ENCODE results near the gene UROC1.

The UROC1 gene

GRCh38 chr3:126445506-126445905 lies 72.1 kb downstream of the UROC1 start:
- no peak overlapping the region for H3K23ac ChIP-seq (ENCODE audit: low read length)
- H2BK5ac ChIP-seq (ENCODE audit: low read depth, low read length, poor library complexity) = no peak overlapping the region
- H3K9ac ChIP-seq (ENCODE audit: low read length) = no peak overlapping the region
- no peak overlapping the region for H4K12ac ChIP-seq (ENCODE audit: low read depth, low read length)
- H3K79me1 ChIP-seq (ENCODE audit: low read length) = no peaks in the 10 kb centered on the region
- no peak overlapping the region for H4K8ac ChIP-seq (ENCODE audit: low read depth, low read length)
- H3K36me3 ChIP-seq (ENCODE audit: control insufficient read depth in 1 of 2, insufficient read depth in 2 of 2, low read length in 2 of 2) = peaks cover 18 to 25% of the 10 kb centered on the region in 2 experiments
- H3K18ac ChIP-seq (ENCODE audit: low read length) = no peak overlapping the region
- no peaks in the 10 kb centered on the region for H3K27me3 ChIP-seq (ENCODE audit: insufficient read depth, low read length)
- no peak overlapping the region for H2AK5ac ChIP-seq (ENCODE audit: low read length)
- H3K4me3 ChIP-seq (ENCODE audit: low read depth, low read length) = no peak overlapping the region
- H2AFZ ChIP-seq (ENCODE audit: insufficient read depth, low read length, poor library complexity) = no peak overlapping the region
- H3K4me1 ChIP-seq (ENCODE audit: control insufficient read depth in 1 of 2, insufficient read depth in 2 of 2, low read length in 2 of 2) = no peaks in the 10 kb centered on the region
- H3K79me2 ChIP-seq (ENCODE audit: control insufficient read depth, insufficient read depth, low read length, poor library complexity) = no peaks in the 10 kb centered on the region
- no peak overlapping the region for H2BK120ac ChIP-seq (ENCODE audit: insufficient read depth, low read length, poor library complexity)
- no CpG with 5 or more reads among the region's 5 CpGs for WGBS (ENCODE audit: extremely low coverage, insufficient coverage, insufficient read length)
- H2BK12ac ChIP-seq (ENCODE audit: low read length) = no peak overlapping the region
- H4K91ac ChIP-seq (ENCODE audit: low read depth, low read length) = no peak overlapping the region
- H3K27ac ChIP-seq (ENCODE audit: low read depth, low read length) = no peak overlapping the region
- H3K14ac ChIP-seq (ENCODE audit: low read length) = no peak overlapping the region
- no peak overlapping the region for H3K4me2 ChIP-seq (ENCODE audit: low read length)
- H3K4ac ChIP-seq (ENCODE audit: low read depth, low read length) = no peak overlapping the region
- no peak for DNase-seq
- H3K9me3 ChIP-seq (ENCODE audit: insufficient read depth, low read depth, low read length) = peaks cover 2% of the 10 kb centered on the region

DNA sequence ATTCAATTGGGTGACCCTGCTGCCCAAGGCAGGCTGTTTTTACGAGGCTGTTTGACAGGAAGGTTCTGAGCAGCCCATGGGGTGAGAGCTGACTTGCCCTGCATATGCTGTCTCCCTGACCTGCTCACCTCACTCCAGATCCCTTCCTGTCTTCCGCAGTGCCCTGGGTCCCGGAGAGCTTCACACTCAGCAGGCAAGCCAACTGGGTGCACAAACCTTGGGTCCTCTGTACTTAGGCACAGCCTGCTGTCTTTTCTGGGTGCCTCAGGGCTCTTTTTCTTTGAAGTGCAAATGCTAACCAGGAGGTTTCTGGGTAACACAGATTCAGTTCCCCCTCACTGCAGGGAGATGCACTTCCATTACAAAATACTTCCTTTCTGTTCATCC lies 74.7 kb downstream of the UROC1 start:
- Histone ChIP-seq H3K4ac (ENCODE audit: low read depth, low read length) (no peak overlapping the region), H4K12ac (ENCODE audit: low read depth, low read length) (no peak overlapping the region)

GRCh38 chr3:126442094-126442855 lies 75.3 kb downstream of the UROC1 start:
- no peak overlapping the region for H2AFZ ChIP-seq (ENCODE audit: insufficient read depth, low read length, poor library complexity)
- no CpG with 5 or more reads among the region's 13 CpGs for WGBS (ENCODE audit: extremely low coverage, insufficient coverage, insufficient read length)

More for the DNA sequence above, 74.7 kb downstream of the UROC1 start:
- Histone ChIP-seq H3K23ac (ENCODE audit: low read length) (no peak overlapping the region), H3K79me2 (ENCODE audit: control insufficient read depth, insufficient read depth, low read length, poor library complexity) (no peaks in the 10 kb centered on the region), H3K9ac (ENCODE audit: low read length) (no peak overlapping the region), H2BK12ac (ENCODE audit: low read length) (no peak overlapping the region), H2AK5ac (ENCODE audit: low read length) (no peak overlapping the region), H3K27me3 (ENCODE audit: insufficient read depth, low read length) (no peaks in the 10 kb centered on the region), H2BK120ac (ENCODE audit: insufficient read depth, low read length, poor library complexity) (no peak overlapping the region), H2AFZ (ENCODE audit: insufficient read depth, low read length, poor library complexity) (no peak overlapping the region), H3K14ac (ENCODE audit: low read length) (no peak overlapping the region), H3K4me2 (ENCODE audit: low read length) (no peak overlapping the region), H3K27ac (ENCODE audit: low read depth, low read length) (no peak overlapping the region), H3K4me1 (ENCODE audit: control insufficient read depth in 1 of 2, insufficient read depth in 2 of 2, low read length in 2 of 2) (no peaks in the 10 kb centered on the region), H3K9me3 (ENCODE audit: insufficient read depth, low read depth, low read length) (peaks cover 2% of the 10 kb centered on the region), H3K79me1 (ENCODE audit: low read length) (no peaks in the 10 kb centered on the region), H2BK5ac (ENCODE audit: low read depth, low read length, poor library complexity) (no peak overlapping the region), H4K91ac (ENCODE audit: low read depth, low read length) (no peak overlapping the region), H4K8ac (ENCODE audit: low read depth, low read length) (no peak overlapping the region), H3K18ac (ENCODE audit: low read length) (no peak overlapping the region), H3K36me3 (ENCODE audit: control insufficient read depth in 1 of 2, insufficient read depth in 2 of 2, low read length in 2 of 2) (peaks cover 5 to 9% of the 10 kb centered on the region in 2 experiments), H3K4me3 (ENCODE audit: low read depth, low read length) (no peak overlapping the region)
- no peak for DNase-seq
- WGBS (ENCODE audit: extremely low coverage, insufficient coverage, insufficient read length) = no CpG with 5 or more reads among the region's 3 CpGs

DNA sequence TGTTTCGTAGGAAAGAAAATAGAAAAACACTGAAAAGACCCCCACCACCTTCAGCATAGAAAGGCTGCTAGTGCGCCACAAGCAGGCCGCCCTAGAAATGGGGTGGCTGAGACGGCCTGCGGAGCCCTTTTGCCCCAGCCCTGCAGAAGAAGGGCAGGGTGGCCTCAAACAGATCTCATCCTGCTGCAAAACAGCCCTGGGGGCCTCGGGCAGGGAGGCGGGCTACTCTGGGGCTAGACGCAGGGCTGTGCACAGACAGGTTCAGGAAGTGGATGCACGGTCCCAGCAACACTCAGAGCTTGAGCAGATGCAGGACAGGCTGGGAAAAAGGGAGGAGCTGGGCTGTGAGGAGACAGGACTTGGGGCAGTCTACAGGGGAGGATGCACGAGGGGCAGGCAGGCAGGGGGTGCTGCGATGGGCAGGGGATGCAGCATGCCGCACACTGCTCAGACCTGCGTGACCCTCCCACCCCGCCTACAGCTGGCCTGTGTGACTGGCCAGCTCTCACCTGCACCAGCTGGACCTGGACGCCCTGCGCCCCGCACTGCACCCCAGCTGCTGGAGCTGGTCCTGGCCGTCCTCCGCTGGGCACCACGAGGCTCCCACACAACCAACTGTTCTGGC lies 76.2 kb downstream of the UROC1 start:
- no peak overlapping the region for H3K14ac ChIP-seq (ENCODE audit: low read length)
- H3K79me1 ChIP-seq (ENCODE audit: low read length) = no peaks in the 10 kb centered on the region
- no peak overlapping the region for H2BK12ac ChIP-seq (ENCODE audit: low read length)
- no peak overlapping the region for H3K27ac ChIP-seq (ENCODE audit: low read depth, low read length)
- no peaks in the 10 kb centered on the region for H3K79me2 ChIP-seq (ENCODE audit: control insufficient read depth, insufficient read depth, low read length, poor library complexity)
- no peaks in the 10 kb centered on the region for H3K27me3 ChIP-seq (ENCODE audit: insufficient read depth, low read length)
- H3K4me2 ChIP-seq (ENCODE audit: low read length) = no peak overlapping the region
- H3K36me3 ChIP-seq (ENCODE audit: control insufficient read depth in 1 of 2, insufficient read depth in 2 of 2, low read length in 2 of 2) = peaks cover 7 to 9% of the 10 kb centered on the region in 2 experiments
- no CpG with 5 or more reads among the region's 20 CpGs for WGBS (ENCODE audit: extremely low coverage, insufficient coverage, insufficient read length)
- H2AFZ ChIP-seq (ENCODE audit: insufficient read depth, low read length, poor library complexity) = no peak overlapping the region
- no peak for DNase-seq
- H3K4me3 ChIP-seq (ENCODE audit: low read depth, low read length) = no peak overlapping the region
- H2BK120ac ChIP-seq (ENCODE audit: insufficient read depth, low read length, poor library complexity) = no peak overlapping the region
- H2BK5ac ChIP-seq (ENCODE audit: low read depth, low read length, poor library complexity) = no peak overlapping the region
- no peak overlapping the region for H3K9ac ChIP-seq (ENCODE audit: low read length)
- no peak overlapping the region for H4K8ac ChIP-seq (ENCODE audit: low read depth, low read length)
- H3K9me3 ChIP-seq (ENCODE audit: insufficient read depth, low read depth, low read length) = peaks cover 2% of the 10 kb centered on the region
- H4K91ac ChIP-seq (ENCODE audit: low read depth, low read length) = no peak overlapping the region
- no peak overlapping the region for H4K12ac ChIP-seq (ENCODE audit: low read depth, low read length)
- no peak overlapping the region for H3K18ac ChIP-seq (ENCODE audit: low read length)
- H3K4me1 ChIP-seq (ENCODE audit: control insufficient read depth in 1 of 2, insufficient read depth in 2 of 2, low read length in 2 of 2) = no peaks in the 10 kb centered on the region
- H3K23ac ChIP-seq (ENCODE audit: low read length) = no peak overlapping the region
- no peak overlapping the region for H3K4ac ChIP-seq (ENCODE audit: low read depth, low read length)
- H2AK5ac ChIP-seq (ENCODE audit: low read length) = no peak overlapping the region

More at GRCh38 chr3:126442094-126442855, 75.3 kb downstream of the UROC1 start:
- Histone ChIP-seq H4K12ac (ENCODE audit: low read depth, low read length) (no peak overlapping the region), H3K9me3 (ENCODE audit: insufficient read depth, low read depth, low read length) (peaks cover 2% of the 10 kb centered on the region), H3K18ac (ENCODE audit: low read length) (no peak overlapping the region), H3K4me1 (ENCODE audit: control insufficient read depth in 1 of 2, insufficient read depth in 2 of 2, low read length in 2 of 2) (no peaks in the 10 kb centered on the region), H3K4me3 (ENCODE audit: low read depth, low read length) (no peak overlapping the region), H2BK5ac (ENCODE audit: low read depth, low read length, poor library complexity) (no peak overlapping the region), H3K14ac (ENCODE audit: low read length) (no peak overlapping the region), H2BK12ac (ENCODE audit: low read length) (no peak overlapping the region), H3K9ac (ENCODE audit: low read length) (no peak overlapping the region), H3K27me3 (ENCODE audit: insufficient read depth, low read length) (no peaks in the 10 kb centered on the region), H4K91ac (ENCODE audit: low read depth, low read length) (no peak overlapping the region), H3K4me2 (ENCODE audit: low read length) (no peak overlapping the region), H3K27ac (ENCODE audit: low read depth, low read length) (no peak overlapping the region), H3K23ac (ENCODE audit: low read length) (no peak overlapping the region), H3K4ac (ENCODE audit: low read depth, low read length) (no peak overlapping the region), H2BK120ac (ENCODE audit: insufficient read depth, low read length, poor library complexity) (no peak overlapping the region), H4K8ac (ENCODE audit: low read depth, low read length) (no peak overlapping the region), H3K79me1 (ENCODE audit: low read length) (no peaks in the 10 kb centered on the region), H3K79me2 (ENCODE audit: control insufficient read depth, insufficient read depth, low read length, poor library complexity) (no peaks in the 10 kb centered on the region), H3K36me3 (ENCODE audit: control insufficient read depth in 1 of 2, insufficient read depth in 2 of 2, low read length in 2 of 2) (peaks cover 7 to 8% of the 10 kb centered on the region in 2 experiments), H2AK5ac (ENCODE audit: low read length) (no peak overlapping the region)
- DNase-seq = no peak
